B cell (primary cell): ENCODE results near the gene TNNI3K. TPM values are rescaled to one million over a fixed set of nuclear protein-coding genes. Genes with fewer than 3 reads are reported as not detected.

Experiments used
- ATAC-seq: fragments of 200-7000 bp; cut with Tn5 transposase; one replicate; pipeline ENCODE4 v1.10.0; 2021; ENCODE audit warnings: low read depth, mild to moderate bottlenecking, moderate number of reproducible peaks, moderate library complexity
- CTCF ChIA-PET: fragments of 350-600 bp; sonication (Branson Sonifier 250); formaldehyde crosslinking; loops from one replicate; lab custom pipeline; 2021; ENCODE audit warnings: antibody characterized with exemption, inconsistent platforms; lab: Charles Lee
- POLR2A ChIA-PET: fragments of 350-600 bp; sonication (Branson Sonifier 250); formaldehyde crosslinking; loops from one replicate; lab custom pipeline; 2021; ENCODE audit warnings: antibody characterized with exemption; lab: Charles Lee
- DNase-seq: peaks from one replicate; pipeline ENCODE4 v3.0.0; 2013
- H2AFZ ChIP-seq: 2 replicates; pipeline ENCODE4 v1.6.1; 2012; ENCODE audit warnings: mild to moderate bottlenecking, low read depth, low read length; ENCODE audit not compliant: insufficient read depth, poor library complexity, severe bottlenecking
- H3K27ac ChIP-seq, 2 donors: 1 replicate in 1 of 2; 2 replicates in 1 of 2; pipeline ENCODE4 v1.5.1; 2012 to 2013; ENCODE audit warnings: low read length in 2 of 2, mild to moderate bottlenecking in 2 of 2, moderate library complexity in 1 of 2
- H3K27me3 ChIP-seq, 4 experiments: fragments of 200-600 bp in 1 of 4; sonication (generic) in 1 of 4; replicated peaks in 1 of 4; 1 replicate in 2 of 4; 2 replicates in 2 of 4; pipeline versions ENCODE4 v1.6.1 to v1.7.0; 2013 to 2016; ENCODE audit warnings: low read length in 3 of 4, mild to moderate bottlenecking in 2 of 4, mixed read lengths in 1 of 4, moderate library complexity in 1 of 4; ENCODE audit not compliant: insufficient read depth in 4 of 4, control insufficient read depth in 3 of 4; ENCODE audit errors: control extremely low read depth in 1 of 4
- H3K36me3 ChIP-seq, 2 experiments: replicated peaks in 1 of 2; 1 replicate in 1 of 2; 2 replicates in 1 of 2; pipeline versions ENCODE4 v1.6.1 to v1.7.1; 2013; ENCODE audit warnings: low read length in 1 of 2; ENCODE audit not compliant: insufficient read depth in 2 of 2, control insufficient read depth in 1 of 2; ENCODE audit errors: control extremely low read depth in 1 of 2, extremely low read depth in 1 of 2
- H3K4me1 ChIP-seq, 2 donors: fragments of 200-600 bp in 1 of 2; sonication (generic) in 1 of 2; 1 replicate in 1 of 2; 2 replicates in 1 of 2; pipeline versions ENCODE4 v1.5.1 to v1.6.1; 2013 to 2017; ENCODE audit warnings: low read length in 2 of 2; ENCODE audit not compliant: control insufficient read depth in 2 of 2, insufficient read depth in 2 of 2
- H3K4me2 ChIP-seq: replicated peaks from 2 replicates; pipeline ENCODE3; 2012; ENCODE audit warnings: mild to moderate bottlenecking, low read depth, low read length; ENCODE audit not compliant: poor library complexity, severe bottlenecking
- H3K4me3 ChIP-seq, 5 experiments: fragments of 200-600 bp in 1 of 5; sonication (generic) in 1 of 5; 1 replicate in 3 of 5; 2 replicates in 2 of 5; pipeline versions ENCODE4 v1.5.1 to v1.7.0; 2011 to 2016; ENCODE audit warnings: low read length in 4 of 5, mild to moderate bottlenecking in 4 of 5, low read depth in 2 of 5, control low read depth in 1 of 5, moderate library complexity in 1 of 5; ENCODE audit not compliant: insufficient read depth in 1 of 5; ENCODE audit errors: control extremely low read depth in 1 of 5, extremely low read depth in 1 of 5
- H3K79me2 ChIP-seq: fragments of 200-600 bp; sonication (generic); one replicate; pipeline ENCODE4 v1.6.0; 2016; ENCODE audit warnings: low read length; ENCODE audit not compliant: control insufficient read depth, insufficient read depth
- H3K9ac ChIP-seq: fragments of 200-600 bp; sonication (generic); 2 replicates; pipeline ENCODE4 v1.6.1; 2017; ENCODE audit warnings: mild to moderate bottlenecking, low read length, moderate library complexity
- H3K9me3 ChIP-seq, 3 donors: one replicate each; pipeline versions ENCODE4 v1.6.1 to v1.7.1; 2013; ENCODE audit warnings: low read length in 2 of 3; ENCODE audit not compliant: control insufficient read depth in 2 of 3, insufficient read depth in 1 of 3; ENCODE audit errors: control extremely low read depth in 1 of 3
- H4K20me1 ChIP-seq: 2 replicates; pipeline ENCODE4 v1.6.0; 2012; ENCODE audit warnings: mild to moderate bottlenecking, low read length; ENCODE audit not compliant: insufficient read depth, control insufficient read depth, poor library complexity, severe bottlenecking
- H3K27ac Mint-ChIP-seq: one replicate; pipeline ENCODE4 v1.8.0; 2021; ENCODE audit warnings: mixed read lengths
- H3K27me3 Mint-ChIP-seq: one replicate; pipeline ENCODE4 v1.8.0; 2021; ENCODE audit warnings: mixed read lengths
- H3K4me1 Mint-ChIP-seq: one replicate; pipeline ENCODE4 v1.8.0; 2021; ENCODE audit warnings: mixed read lengths
- H3K4me3 Mint-ChIP-seq: one replicate; pipeline ENCODE4 v1.8.0; 2021; ENCODE audit warnings: mixed read lengths
- H3K9me3 Mint-ChIP-seq: one replicate; pipeline ENCODE4 v1.8.0; 2022; ENCODE audit warnings: mixed read lengths; ENCODE audit not compliant: insufficient read depth
- CTCF ChIP-seq: fragments of 200-600 bp; IDR thresholded peaks from one replicate; pipeline ENCODE4 v1.8.0; 2022; ENCODE audit warnings: antibody characterized with exemption, mild to moderate bottlenecking
- EZH2 ChIP-seq: IDR thresholded peaks from 2 replicates; pipeline ENCODE4 v1.6.1; 2012; ENCODE audit warnings: borderline replicate concordance, low read depth, mild to moderate bottlenecking, moderate library complexity, low read length; ENCODE audit not compliant: insufficient read depth, poor library complexity, severe bottlenecking
- WGBS: methylation state at CpG from one replicate; pipeline ENCODE4 v1.1.5; 2013; ENCODE audit warnings: missing lambda C conversion rate; ENCODE audit not compliant: insufficient coverage; 5-methylcytosine and 5-hydroxymethylcytosine counted together
- intact Hi-C: fragments of 100-400 bp; cut with micrococcal nuclease; formaldehyde crosslinking; loops from one replicate; pipeline ENCODE4 v1.10.0; 2022
- polyA plus RNA-seq: library from polyadenylated mRNA; depleted of rRNA; stranded (reverse); fragments of >200 nt; gene quantifications from 2 replicates; pipeline ENCODE4 v1.2.3, GENCODE V29; 2012
- total RNA-seq, 2 donors: library from RNA; stranded (reverse); fragments of 120-200 nt in 1 of 2; gene quantifications; 1 replicate in 1 of 2; 2 replicates in 1 of 2; pipeline versions ENCODE4 v1.2.3 to v1.2.4, GENCODE V29; 2013 to 2022

The TNNI3K gene
- total and polyA plus RNA-seq, 2 donors (not counting 1 experiment from before 2014, with no cell fraction given): 0.52 to 3.1 TPM

- Mint-ChIP-seq H3K27ac (no peak overlapping the region), H3K4me1 (peaks cover 24% of the 10 kb centered on the region), H3K4me3 (peak overlapping the region; percentile 93), H3K27me3 (no peaks in the 10 kb centered on the region), H3K9me3 (no peaks in the 10 kb centered on the region)
- no peaks in the 10 kb centered on the region for H3K27me3 ChIP-seq
- DNase-seq: peak; percentile 5
- peaks cover 8 to 16% of the 10 kb centered on the region in 2 donors for H3K4me1 ChIP-seq
- ChIA-PET CTCF (no interaction called here), POLR2A (no interaction called here)
- H4K20me1 ChIP-seq: no peaks in the 10 kb centered on the region
- peaks cover 2 to 14% of the 10 kb centered on the region in 2 experiments for H3K36me3 ChIP-seq
- H3K27ac ChIP-seq: no peak overlapping the region
- H3K9ac ChIP-seq: peak overlapping the region; percentile 91
- no peaks in the 10 kb centered on the region for H3K79me2 ChIP-seq
- intact Hi-C loops: loop anchor here (5.0 to 10.0 kb wide), 2 partner anchors 1525 to 1588 kb away; partner anchors contain the start of genes ACADM and RABGGTB
- no peak for TF ChIP-seq CTCF
- H3K4me3 ChIP-seq: peak overlapping the region in 1 of 5 experiments; percentile 95
- no peaks in the 10 kb centered on the region for H3K9me3 ChIP-seq
- 17% methylated on average over 1 of the region's 5 CpGs for WGBS
- H3K4me2 ChIP-seq: peak overlapping the region; percentile 80
- peak overlapping the region; percentile 97 for H2AFZ ChIP-seq
- no peak for ATAC-seq
Measured at GRCh38 chr1:74199504-74199903, 35.7 kb upstream of the TNNI3K start.

GRCh38 chr1:74205266-74205665 is 29.9 kb upstream of the TNNI3K start:
- no peaks in the 10 kb centered on the region for H3K4me1 ChIP-seq
- no peaks in the 10 kb centered on the region for H3K9me3 ChIP-seq
- no CpG with 5 or more reads among the region's 2 CpGs for WGBS
- H3K4me3 ChIP-seq: no peak overlapping the region
- no peak overlapping the region for H2AFZ ChIP-seq
- peaks cover 10 to 14% of the 10 kb centered on the region in 2 experiments for H3K36me3 ChIP-seq
- no peak for DNase-seq
- Mint-ChIP-seq H3K27ac (no peak overlapping the region), H3K27me3 (no peaks in the 10 kb centered on the region), H3K4me3 (no peak overlapping the region), H3K4me1 (no peaks in the 10 kb centered on the region), H3K9me3 (no peaks in the 10 kb centered on the region)
- H3K27me3 ChIP-seq: no peaks in the 10 kb centered on the region
- no peak overlapping the region for H3K9ac ChIP-seq
- no peak overlapping the region for H3K27ac ChIP-seq
- ChIA-PET POLR2A (no interaction called here), CTCF (no interaction called here)
- no peak for ATAC-seq
- H3K4me2 ChIP-seq: no peak overlapping the region
- no peaks in the 10 kb centered on the region for H4K20me1 ChIP-seq
- no peaks in the 10 kb centered on the region for H3K79me2 ChIP-seq
- TF ChIP-seq EZH2 (no peak), CTCF (no peak)
- intact Hi-C loops: no loop called here
